GM18907 (cell line): ENCODE measurements around the gene RIMS1.

Experiments
- ATAC-seq: cut with Tn5 transposase; IDR thresholded peaks from one replicate; pipeline ENCODE4 v1.9.1; 2021; ENCODE audit warnings: mild to moderate bottlenecking, moderate library complexity; ENCODE audit not compliant: unreplicated experiment

Gene RIMS1

GRCh38 chr6:72238021-72238420 is 351.7 kb downstream of the RIMS1 start:
- ATAC-seq, result no peak

DNA sequence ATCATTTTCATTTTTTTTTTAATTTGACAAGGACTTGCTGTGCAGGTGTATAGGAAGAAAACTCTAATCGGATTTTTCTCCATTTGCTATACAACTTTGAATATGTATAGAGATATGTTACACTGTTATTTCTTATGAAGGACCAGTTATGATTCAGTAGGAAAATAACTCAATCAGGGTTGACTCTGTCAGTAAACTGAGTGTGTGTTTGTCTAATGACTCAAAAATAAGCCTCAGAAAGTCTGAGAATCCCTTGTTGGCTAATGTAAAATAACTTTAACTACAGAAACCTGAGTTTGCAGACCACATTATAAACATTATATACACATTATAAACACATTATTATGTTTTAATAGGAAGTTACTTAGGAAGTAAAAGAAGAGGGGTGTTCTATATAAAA is 352.6 kb downstream of the RIMS1 start:
- ATAC-seq, result no peak

DNA sequence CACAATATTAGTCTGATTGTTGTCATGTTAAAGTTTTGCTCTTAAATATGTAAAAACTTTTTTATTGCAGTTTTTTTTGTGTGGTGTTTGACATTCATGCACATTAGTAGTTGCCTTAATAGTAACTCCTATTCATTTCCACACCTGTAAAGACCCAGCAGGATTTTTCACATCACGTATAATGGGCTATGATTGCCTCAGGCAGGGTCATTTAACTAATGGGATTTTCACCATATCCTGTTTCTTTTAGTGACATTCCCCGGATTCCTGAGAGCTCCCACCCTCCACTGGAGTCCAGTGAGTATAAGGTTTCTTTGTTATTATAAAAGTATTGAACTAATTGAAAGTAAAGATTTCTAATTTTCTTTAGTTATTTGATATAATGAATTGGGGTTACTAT is 359.2 kb downstream of the RIMS1 start:
- no peak for ATAC-seq

DNA sequence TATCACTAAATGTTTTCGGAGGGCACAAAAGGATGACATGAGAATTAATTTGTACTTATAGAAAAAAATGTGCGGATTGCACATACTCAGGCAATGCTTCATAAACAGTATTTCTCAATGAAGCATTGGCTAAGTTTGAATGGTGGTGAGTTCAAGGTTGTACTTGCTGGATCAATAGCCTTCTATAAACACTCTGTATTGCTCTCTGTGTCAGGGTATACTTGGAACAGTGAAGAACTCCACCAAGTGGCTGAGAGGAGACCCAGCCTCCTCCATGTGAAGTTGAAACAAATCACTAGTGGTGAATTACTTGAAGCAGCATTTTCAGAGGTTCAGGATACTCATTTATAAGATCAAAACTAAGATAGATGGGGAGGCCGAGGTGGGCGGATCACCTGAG is 360.6 kb downstream of the RIMS1 start:
- no peak for ATAC-seq

DNA sequence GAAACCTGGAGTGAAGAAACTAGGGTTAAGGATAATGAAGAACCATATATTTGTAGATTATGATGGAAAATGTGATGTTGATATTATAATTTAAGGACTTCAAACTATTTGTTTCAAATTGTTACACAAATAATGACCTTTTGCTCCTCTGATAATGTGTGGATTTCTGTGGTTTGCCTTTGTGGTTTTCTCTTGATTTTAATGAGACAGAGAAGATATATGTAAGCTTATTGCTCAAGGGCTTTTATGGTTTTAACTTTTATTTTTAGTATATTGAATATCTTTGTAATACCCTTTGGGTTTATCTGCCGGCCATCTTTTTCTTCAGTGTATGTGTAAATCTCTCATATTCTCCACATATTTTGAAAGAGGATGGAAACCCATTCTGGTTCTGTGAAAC is 362.3 kb downstream of the RIMS1 start:
- no peak for ATAC-seq

- ATAC-seq, result no peak
Measured at GRCh38 chr6:72250664-72251063, 364.3 kb downstream of the RIMS1 start.

GRCh38 chr6:72260489-72260888 is 374.1 kb downstream of the RIMS1 start:
- no peak for ATAC-seq

DNA sequence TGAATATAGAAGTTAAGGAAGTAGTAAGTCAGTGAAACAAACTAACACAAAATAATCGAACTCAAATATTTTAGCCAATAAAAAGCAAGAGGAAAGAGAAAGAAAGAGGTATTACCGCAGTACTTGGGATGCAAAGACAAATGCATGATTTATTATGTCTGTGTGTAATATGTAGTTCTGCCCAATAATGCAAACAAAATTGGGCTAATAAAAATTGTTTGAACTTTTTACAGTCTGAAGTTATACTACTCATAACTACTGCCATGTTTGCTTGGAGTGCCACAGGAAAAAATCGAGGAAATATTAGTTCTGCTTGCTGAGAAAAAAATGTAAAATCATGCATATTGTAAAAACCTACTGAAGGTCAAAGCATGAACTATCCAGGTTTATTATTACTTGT is 375.2 kb downstream of the RIMS1 start:
- no peak for ATAC-seq

DNA sequence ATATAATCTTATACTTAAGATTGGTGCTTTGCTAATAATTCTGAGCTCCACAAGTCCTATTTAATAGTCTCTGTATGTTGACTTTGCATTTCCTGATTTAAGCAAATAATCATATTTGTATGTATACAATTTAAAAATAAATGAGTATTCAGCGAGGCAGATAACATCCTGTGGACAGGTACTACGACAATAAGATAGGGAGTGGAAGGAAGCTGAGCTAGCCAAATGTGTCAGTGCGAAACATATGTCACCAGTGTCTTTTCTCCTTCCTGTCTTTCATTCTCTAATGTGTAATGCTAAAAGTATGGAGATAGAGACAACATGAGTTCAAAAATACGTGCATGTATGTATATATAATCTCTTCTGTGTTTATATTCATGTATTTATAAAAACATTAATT is 375.9 kb downstream of the RIMS1 start:
- ATAC-seq, result no peak

DNA sequence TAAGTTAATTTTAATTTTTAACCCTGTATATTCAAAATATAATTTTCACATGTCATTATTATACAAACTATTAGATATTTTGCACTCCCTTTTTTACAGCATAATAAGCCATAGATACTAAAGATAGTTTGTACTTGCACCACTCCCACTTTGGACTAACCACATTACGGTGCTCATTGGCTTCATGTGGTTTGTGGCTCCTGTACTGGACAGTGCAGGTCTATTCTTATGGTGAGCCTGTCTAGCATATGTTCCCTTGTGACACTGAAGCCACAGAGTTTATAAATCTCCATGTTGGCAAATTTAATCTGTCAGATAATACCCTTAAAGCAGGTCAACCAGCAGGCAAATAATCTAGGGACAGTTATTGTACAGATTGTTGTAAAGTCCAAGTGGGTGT is 381.1 kb downstream of the RIMS1 start:
- ATAC-seq, result no peak

DNA sequence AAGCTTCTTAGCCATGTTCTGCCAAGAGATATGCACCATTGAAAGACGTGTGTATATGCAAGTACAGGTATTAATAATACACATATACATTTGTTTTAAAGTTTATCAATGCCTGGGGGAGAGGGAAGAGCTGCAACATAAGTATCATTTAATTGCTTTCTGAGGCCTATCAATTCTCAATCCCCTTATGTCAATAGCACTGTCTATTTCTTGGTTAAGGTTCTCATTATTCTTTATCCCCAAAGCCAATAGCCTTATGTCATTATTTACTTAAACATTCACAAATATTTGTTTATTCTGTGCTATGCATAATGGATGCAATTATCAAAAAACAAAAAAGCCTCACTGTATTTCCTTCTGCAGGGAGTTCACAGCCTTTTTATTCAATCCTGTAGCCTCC is 385.2 kb downstream of the RIMS1 start:
- ATAC-seq, result no peak

- ATAC-seq, result no peak
Measured at GRCh38 chr6:72272958-72273357, 386.6 kb downstream of the RIMS1 start.

DNA sequence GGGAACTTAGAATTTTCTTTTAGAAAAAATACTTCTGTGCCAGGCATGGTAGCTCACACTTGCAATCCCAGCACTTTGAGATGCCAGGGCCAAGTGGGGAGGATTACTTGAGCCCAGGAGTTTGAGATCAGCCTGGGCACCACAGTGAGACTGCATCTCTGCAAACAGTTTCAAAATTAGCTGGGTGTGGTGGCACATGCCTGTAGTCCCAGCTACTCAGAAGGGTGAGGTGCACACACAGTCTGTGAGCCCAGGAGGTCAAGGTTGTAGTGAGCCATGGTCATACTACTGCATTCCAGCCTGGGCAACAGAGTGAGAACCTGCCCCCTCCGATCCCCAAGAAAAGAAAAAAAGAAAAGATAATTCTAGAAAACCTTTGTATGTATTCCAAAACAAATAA is 389.5 kb downstream of the RIMS1 start:
- no peak for ATAC-seq

- no peak for ATAC-seq
Measured at GRCh38 chr6:72282201-72282600, 395.9 kb downstream of the RIMS1 start.

DNA sequence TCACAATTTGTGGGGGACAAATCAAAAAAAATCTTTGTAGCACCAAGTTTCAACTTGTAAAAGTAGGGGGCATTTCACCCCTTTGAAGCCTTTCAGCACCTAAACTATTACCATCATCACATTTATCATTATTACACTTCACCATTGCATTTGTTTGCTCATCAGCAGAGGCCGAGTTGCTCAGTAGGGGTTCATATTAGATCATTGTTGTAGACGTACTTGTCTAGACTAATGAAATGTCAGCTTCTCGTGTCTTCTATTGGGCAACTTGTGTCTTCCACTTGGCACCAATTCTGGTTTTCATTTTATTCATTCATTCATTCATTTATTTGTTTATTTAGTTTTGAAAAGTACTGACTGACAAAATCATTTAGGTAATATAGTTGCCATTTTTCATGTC is 397.2 kb downstream of the RIMS1 start:
- ATAC-seq, result no peak

- ATAC-seq, result no peak
Measured at GRCh38 chr6:72286911-72287311, 400.6 kb downstream of the RIMS1 start.

GRCh38 chr6:72287801-72288200 is 401.5 kb downstream of the RIMS1 start:
- ATAC-seq, result no peak

GRCh38 chr6:72288592-72288991 is 402.2 kb downstream of the RIMS1 start:
- ATAC-seq, result no peak

GRCh38 chr6:72290620-72291019 is 404.3 kb downstream of the RIMS1 start:
- ATAC-seq, result no peak

GRCh38 chr6:72296375-72296774 is 410.0 kb downstream of the RIMS1 start:
- ATAC-seq, result no peak

- ATAC-seq, result no peak
Measured at GRCh38 chr6:72305971-72306370, 419.6 kb downstream of the RIMS1 start.

DNA sequence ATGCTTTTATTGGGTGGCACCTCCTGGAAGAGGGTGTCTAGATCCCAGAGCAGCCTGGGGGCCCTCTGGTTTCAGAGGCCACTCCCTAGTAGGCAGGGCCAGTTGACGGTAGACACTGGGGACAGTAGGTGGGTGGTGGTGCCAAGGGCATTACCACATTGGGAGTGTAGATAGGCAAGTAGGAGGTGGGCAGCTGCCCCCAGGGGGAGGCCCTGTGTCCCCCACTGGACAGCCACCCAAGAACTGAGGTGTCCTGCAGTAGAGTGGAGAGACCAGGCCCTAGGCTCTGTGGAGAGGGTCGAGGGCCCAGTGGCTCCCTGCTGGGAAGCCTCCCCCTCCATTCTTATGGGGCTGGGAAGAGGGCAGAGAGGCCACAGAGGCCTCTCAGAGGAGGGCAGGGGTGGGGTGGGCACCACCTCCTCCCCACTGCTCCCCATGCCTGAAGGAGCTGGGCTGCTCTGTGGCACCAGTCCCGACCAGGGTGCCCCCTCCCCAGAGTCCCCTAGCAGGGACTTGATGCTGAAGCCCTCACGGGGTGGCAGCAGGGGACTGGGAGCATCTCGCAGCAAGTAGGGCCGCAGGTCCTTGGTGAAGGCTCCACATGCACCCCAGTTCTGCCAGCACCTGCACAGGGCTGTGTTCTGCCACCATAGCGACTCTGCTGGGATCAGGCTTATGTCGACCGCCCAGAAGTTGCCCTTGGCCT is 430.5 kb downstream of the RIMS1 start:
- ATAC-seq, result no peak

- ATAC-seq, result no peak
Measured at GRCh38 chr6:72321788-72322187, 435.4 kb downstream of the RIMS1 start.
